ENCODE measurements around the gene SIL1.
A peak's percentile ranks its signal among the peaks of the same experiment; 100 is the strongest.

SIL1 gene

GRCh38 chr5:138949988-138950387 lies 248.2 kb downstream of the SIL1 start:
- TF ChIP-seq CTCF (IDR thresholded peaks at IDR 0.05), result no peak
- H3K27ac ChIP-seq, result peak overlapping the region in 1 of 2 donors; percentile 80
- H3K4me3 ChIP-seq, result no peak overlapping the region
- DNase-seq (ENCODE audit: low spot score), result no peak

GRCh38 chr5:138949223-138949574 lies 249.0 kb downstream of the SIL1 start:
- Histone ChIP-seq H3K4me3 (no peak overlapping the region), H3K27ac (no peak overlapping the region)
- no peak for TF ChIP-seq CTCF (IDR thresholded peaks at IDR 0.05)
- no peak for DNase-seq (ENCODE audit: low spot score)

- TF ChIP-seq CTCF (IDR thresholded peaks at IDR 0.05), result no peak
- no peak overlapping the region for H3K27ac ChIP-seq
- H3K4me3 ChIP-seq, result no peak overlapping the region
- no peak for DNase-seq (ENCODE audit: low spot score)
Measured at GRCh38 chr5:138948471-138949222, 249.5 kb downstream of the SIL1 start.

GRCh38 chr5:138947780-138948179 lies 250.4 kb downstream of the SIL1 start:
- no peak for DNase-seq (ENCODE audit: low spot score)
- TF ChIP-seq CTCF (IDR thresholded peaks at IDR 0.05), result no peak
- no peak overlapping the region for H3K27ac ChIP-seq
- H3K4me3 ChIP-seq, result no peak overlapping the region

GRCh38 chr5:138946831-138947560 lies 251.2 kb downstream of the SIL1 start:
- no peak for DNase-seq (ENCODE audit: low spot score)
- Histone ChIP-seq H3K27ac (no peak overlapping the region), H3K4me3 (no peak overlapping the region)
- no peak for TF ChIP-seq CTCF (IDR thresholded peaks at IDR 0.05)

GRCh38 chr5:138946241-138946623 lies 251.9 kb downstream of the SIL1 start:
- Histone ChIP-seq H3K27ac (no peak overlapping the region), H3K4me3 (no peak overlapping the region)
- TF ChIP-seq CTCF (IDR thresholded peaks at IDR 0.05), result no peak
- no peak for DNase-seq (ENCODE audit: low spot score)
